Transverse colon (tissue), 4 donors: Measurements from ENCODE around the gene FBN2. TPM values are rescaled to one million over a fixed set of nuclear protein-coding genes. Genes with fewer than 3 reads are reported as not detected.

Experiments used
- DNase-seq: peaks from one replicate; pipeline ENCODE4 v3.0.0-alpha.2; 2019
- H3K27ac ChIP-seq, 4 donors: fragments of 200-600 bp; sonication (generic); 2 replicates each; pipeline ENCODE4 v1.5.1; 2016 to 2018; ENCODE audit warnings: inconsistent platforms in 4 of 4
- H3K27me3 ChIP-seq: fragments of 200-600 bp; sonication (generic); 2 replicates; pipeline ENCODE4 v1.5.1; 2017; ENCODE audit warnings: inconsistent platforms
- H3K36me3 ChIP-seq, 4 donors: fragments of 200-600 bp; sonication (generic); 2 replicates each; pipeline ENCODE4 v1.5.1; 2017 to 2019; ENCODE audit warnings: inconsistent platforms in 4 of 4
- H3K4me1 ChIP-seq, 4 donors: fragments of 200-600 bp; sonication (generic); 2 replicates each; pipeline ENCODE4 v1.5.1; 2017 to 2020; ENCODE audit warnings: inconsistent platforms in 4 of 4
- H3K4me3 ChIP-seq, 4 donors: fragments of 200-600 bp; sonication (generic); 1 replicate in 1 of 4; 2 replicates in 3 of 4; pipeline versions ENCODE4 v1.5.1 to v1.6.1; 2017 to 2019; ENCODE audit warnings: inconsistent platforms in 4 of 4
- H3K9me3 ChIP-seq, 2 donors: fragments of 200-600 bp; sonication (generic); 2 replicates each; pipeline ENCODE4 v1.5.1; 2017 to 2019; ENCODE audit warnings: inconsistent platforms in 2 of 2
- CTCF ChIP-seq, 5 experiments: fragments of 200-600 bp in 3 of 5; fragments of 450-650 bp in 2 of 5; sonication (generic) in 3 of 5; IDR thresholded peaks; 1 replicate in 2 of 5; 2 replicates in 3 of 5; pipeline ENCODE4 v1.5.1; 2016 to 2017; ENCODE audit warnings: antibody characterized with exemption in 5 of 5, inconsistent platforms in 3 of 5, mild to moderate bottlenecking in 2 of 5, moderate library complexity in 1 of 5
- EP300 ChIP-seq: sonication (generic); formaldehyde crosslinking; IDR thresholded peaks from one replicate; pipeline ENCODE4 v1.6.1; 2017; ENCODE audit warnings: antibody characterized with exemption, low read depth
- POLR2A ChIP-seq: fragments of 450-650 bp; IDR thresholded peaks from one replicate; pipeline ENCODE4 v1.6.1; 2016; ENCODE audit warnings: antibody characterized with exemption, mild to moderate bottlenecking, moderate library complexity
- POLR2AphosphoS5 ChIP-seq, 3 donors: sonication (generic); formaldehyde crosslinking; IDR thresholded peaks; one replicate each; pipeline ENCODE4 v1.6.1; 2016; ENCODE audit warnings: antibody characterized with exemption in 3 of 3
- WGBS, 2 donors: methylation state at CpG; one replicate each; pipeline ENCODE4 v1.1.5; 2018; ENCODE audit warnings: low coverage in 1 of 2; 5-methylcytosine and 5-hydroxymethylcytosine counted together
- in situ Hi-C, 4 donors: fragments of 200-750 bp; cut with MboI; loops; one replicate each; pipeline versions ENCODE4 v1.15.0 to v1.15.1; 2017; ENCODE audit warnings: low sequenced_read_pairs in 3 of 4, low pct_ligation_motif_present in 1 of 4, low pct_unique_long_range_greater_than_20kb in 1 of 4
- intact Hi-C: fragments of 100-400 bp; cut with DNase I; formaldehyde crosslinking; loops from one replicate; pipeline ENCODE4 v1.15.1; 2023; ENCODE audit warnings: low total_unique reads
- small RNA-seq, 4 donors: library from RNA; depleted of rRNA; stranded (forward); fragments of <200 nt; gene quantifications; one replicate each; pipeline ENCODE3, GENCODE V24; 2016
- total RNA-seq, 4 donors: library from RNA; depleted of rRNA; stranded (reverse); fragments of >200 nt; gene quantifications; one replicate each; pipeline ENCODE4 v1.1.0, GENCODE V29; 2016

FBN2 gene
- total RNA-seq, 4 donors from 2014 or later, result 0.79 to 16.1 (median 2.6) TPM

GRCh38 chr5:128213833-128214232, 324.2 kb downstream of the FBN2 start:
- no peaks in the 10 kb centered on the region for H3K9me3 ChIP-seq
- no peak overlapping the region for H3K27ac ChIP-seq
- intact Hi-C loops, result loop anchor here (10.0 kb wide), 1 partner anchor 281 kb away; no protein-coding TSS in a partner anchor
- 64 to 84% methylated on average over 5 of the region's 5 CpGs for WGBS, 2 donors
- in situ Hi-C loops, result loop anchor here in 3 of 4 donors (5.0 to 25.0 kb wide), 5 partner anchors 281 to 1548 kb away; no protein-coding TSS in a partner anchor
- no peak overlapping the region for H3K4me3 ChIP-seq
- H3K27me3 ChIP-seq, result no peaks in the 10 kb centered on the region
- H3K36me3 ChIP-seq, result no peaks in the 10 kb centered on the region
- TF ChIP-seq POLR2A (no peak), EP300 (no peak), POLR2AphosphoS5 (IDR thresholded peaks at IDR 0.05) (no peak), CTCF (IDR thresholded peaks at IDR 0.05) (no peak)
- H3K4me1 ChIP-seq, result no peaks in the 10 kb centered on the region
- no peak for DNase-seq

- in situ Hi-C loops (loop anchor here in 3 of 4 donors (5.0 to 25.0 kb wide), 5 partner anchors 281 to 1549 kb away; no protein-coding TSS in a partner anchor), intact Hi-C loops (loop anchor here (10.0 kb wide), 1 partner anchor 281 kb away; no protein-coding TSS in a partner anchor)
- 3 to 9% methylated on average over 4 of the region's 4 CpGs for WGBS, 2 donors
- TF ChIP-seq CTCF (IDR thresholded peaks at IDR 0.05) (peak; percentile 59 to 70 (median 68)), POLR2AphosphoS5 (IDR thresholded peaks at IDR 0.05) (no peak)
- no peaks in the 10 kb centered on the region for H3K27me3 ChIP-seq
- no peak overlapping the region for H3K4me3 ChIP-seq
- no peak overlapping the region for H3K27ac ChIP-seq
- no peaks in the 10 kb centered on the region for H3K4me1 ChIP-seq
- no peaks in the 10 kb centered on the region for H3K36me3 ChIP-seq
- DNase-seq, result peak; percentile 41
- H3K9me3 ChIP-seq, result no peaks in the 10 kb centered on the region
Measured at GRCh38 chr5:128213340-128213739, 324.7 kb downstream of the FBN2 start.

- no peak for DNase-seq
- in situ Hi-C loops, result loop anchor here in 3 of 4 donors (5.0 to 25.0 kb wide), 5 partner anchors 283 to 1550 kb away; no protein-coding TSS in a partner anchor
- intact Hi-C loops, result loop anchor here (10.0 kb wide), 1 partner anchor 283 kb away; no protein-coding TSS in a partner anchor
Measured at GRCh38 chr5:128212191-128212806, 325.7 kb downstream of the FBN2 start.

GRCh38 chr5:128208436-128208835, 329.6 kb downstream of the FBN2 start:
- in situ Hi-C loops, result loop anchor here (10.0 to 25.0 kb wide), 7 partner anchors 444 to 1554 kb away; no protein-coding TSS in a partner anchor
- no peak for DNase-seq
- Histone ChIP-seq H3K36me3 (no peaks in the 10 kb centered on the region), H3K9me3 (no peaks in the 10 kb centered on the region), H3K4me1 (no peaks in the 10 kb centered on the region), H3K27me3 (no peaks in the 10 kb centered on the region), H3K4me3 (no peak overlapping the region), H3K27ac (no peak overlapping the region)
- intact Hi-C loops, result loop anchor here (2.0 to 10.0 kb wide), 2 partner anchors 16 to 644 kb away; no protein-coding TSS in a partner anchor
- TF ChIP-seq POLR2A (no peak), CTCF (IDR thresholded peaks at IDR 0.05) (no peak), POLR2AphosphoS5 (IDR thresholded peaks at IDR 0.05) (no peak), EP300 (no peak)

More at GRCh38 chr5:128212191-128212806, 325.7 kb downstream of the FBN2 start:
- Histone ChIP-seq H3K36me3 (no peaks in the 10 kb centered on the region), H3K27ac (no peak overlapping the region), H3K9me3 (no peaks in the 10 kb centered on the region), H3K4me3 (no peak overlapping the region), H3K27me3 (no peaks in the 10 kb centered on the region), H3K4me1 (no peaks in the 10 kb centered on the region)
- TF ChIP-seq POLR2AphosphoS5 (IDR thresholded peaks at IDR 0.05), result no peak
- no peak for TF ChIP-seq POLR2A
- TF ChIP-seq EP300, result no peak
- TF ChIP-seq CTCF (IDR thresholded peaks at IDR 0.05), result no peak
- 36 to 58% methylated on average over 5 of the region's 5 CpGs for WGBS, 2 donors

Small RNA genes within 50 kb of the gene (small RNA-seq; reads per million reads assigned to genes)
- 0 reads per million in 4 donors for gene RF00019
